GM13976 (cell line): ENCODE data around the gene IRS1.

Experiments
- DNase-seq: peaks from one replicate; pipeline ENCODE4 v3.0.0; 2012; ENCODE audit warnings: low spot score
- CTCF ChIP-seq: IDR thresholded peaks from 2 replicates; pipeline ENCODE4 v1.5.1; 2012; ENCODE audit warnings: borderline replicate concordance, mild to moderate bottlenecking; ENCODE audit not compliant: insufficient read depth; ENCODE audit errors: extremely low read depth, missing control alignments, control extremely low read depth
- in situ Hi-C: fragments of 300-500 bp; cut with MboI; formaldehyde crosslinking; loops from one replicate; pipeline ENCODE4 v1.12.0; 2022; ENCODE audit warnings: low sequenced_read_pairs, mixed read lengths, inconsistent platforms; ENCODE audit not compliant: unreplicated experiment

IRS1 gene

GRCh38 chr2:226773291-226773690 is 26.3 kb downstream of the IRS1 start:
- TF ChIP-seq CTCF = no peak
- DNase-seq = no peak
- in situ Hi-C loops = no loop called here

GRCh38 chr2:226772389-226773179 is 27.0 kb downstream of the IRS1 start:
- TF ChIP-seq CTCF = no peak
- in situ Hi-C loops = no loop called here
- DNase-seq = peak; percentile 64

- DNase-seq = no peak
- in situ Hi-C loops = no loop called here
- no peak for TF ChIP-seq CTCF
Observed at GRCh38 chr2:226771067-226771466, 28.6 kb downstream of the IRS1 start.

- TF ChIP-seq CTCF = no peak
- in situ Hi-C loops = no loop called here
- no peak for DNase-seq
Observed at GRCh38 chr2:226767056-226767813, 32.4 kb downstream of the IRS1 start.

- in situ Hi-C loops = no loop called here
- DNase-seq = no peak
- no peak for TF ChIP-seq CTCF
Observed at GRCh38 chr2:226766352-226767055, 33.1 kb downstream of the IRS1 start.

- no peak for DNase-seq
- TF ChIP-seq CTCF = no peak
- in situ Hi-C loops = no loop called here
Observed at GRCh38 chr2:226763320-226763719, 36.3 kb downstream of the IRS1 start.
